ENCODE data around the gene GOLGA3. TPM values are rescaled to one million over a fixed set of nuclear protein-coding genes. Genes with fewer than 3 reads are reported as not detected.
A peak's percentile ranks its signal among the peaks of the same experiment; 100 is the strongest.
"Not testable (repeated sequence)": the region's sequence is repeated elsewhere in the genome, so short reads cannot be mapped to it uniquely, and the experiment has no call there.

GOLGA3 gene
- total RNA-seq, 2 experiments from 2014 or later = 31.5 to 34.0 TPM

GRCh38 chr12:132761032-132761920, 67.4 kb downstream of the GOLGA3 start, which contains the start of gene ANKLE2:
Gene ANKLE2 (minus strand): TSS chr12:132761832. CDS start chr12:132761798, 34 bp downstream.
- H3K4me3 ChIP-seq (ENCODE audit: low read length) = peak within 1 kb of the TSS; percentile 82
- peaks cover 4% of the 10 kb centered on the region for H3K36me3 ChIP-seq (ENCODE audit: insufficient read depth, low read length)
- no peak for TF ChIP-seq CTCF (IDR thresholded peaks at IDR 0.05)
- ATAC-seq (ENCODE audit: poor library complexity) = peak; percentile 56
- Mint-ChIP-seq H3K9me3 (no peaks in the 10 kb centered on the region), H3K36me3 (ENCODE audit: low read depth) (peaks cover 21% of the 10 kb centered on the region), H3K4me1 (ENCODE audit: low read depth) (peaks cover 36% of the 10 kb centered on the region), H3K4me3 (peak within 1 kb of the TSS; percentile 93), H3K27me3 (no peaks in the 10 kb centered on the region), H3K27ac (peak within 1 kb of the TSS; percentile 95)
- POLR2A ChIA-PET = interaction anchor here (0.9 to 2.4 kb wide), 4 partner anchors 50 to 369 kb away, joined by 3 to 9 read pairs (median 4); partner anchors contain the start of genes PGAM5, ZNF10 and ZNF891
- no peaks in the 10 kb centered on the region for H3K9me3 ChIP-seq (ENCODE audit: control insufficient read depth in 1 of 2, insufficient read depth in 1 of 2, low read length in 2 of 2)
- peaks cover 39% of the 10 kb centered on the region for H3K4me1 ChIP-seq (ENCODE audit: insufficient read depth, low read length)
- intact Hi-C loops (cut with DNase I, micrococcal nuclease) = loop anchor here (5.0 kb wide), 3 partner anchors 74 to 196 kb away; partner anchors contain the start of genes CHFR (in 1 of the 2), POLE (in 1 of the 2), PXMP2 (in 1 of the 2) and ZNF605 (in 1 of the 2)
- CTCF ChIA-PET = interaction anchor here (0.9 to 1.1 kb wide), 2 partner anchors 10 to 68 kb away, joined by 3 to 4 read pairs; partner anchors contain the start of gene GOLGA3
- H3K27me3 ChIP-seq (ENCODE audit: control insufficient read depth in 1 of 2, insufficient read depth in 2 of 2, low read length in 2 of 2) = no peaks in the 10 kb centered on the region
- peak within 1 kb of the TSS; percentile 84 to 86 for H3K27ac ChIP-seq (ENCODE audit: low read depth in 1 of 2, low read length in 2 of 2)
- peak; percentile 31 to 78 (median 56) for DNase-seq

DNA sequence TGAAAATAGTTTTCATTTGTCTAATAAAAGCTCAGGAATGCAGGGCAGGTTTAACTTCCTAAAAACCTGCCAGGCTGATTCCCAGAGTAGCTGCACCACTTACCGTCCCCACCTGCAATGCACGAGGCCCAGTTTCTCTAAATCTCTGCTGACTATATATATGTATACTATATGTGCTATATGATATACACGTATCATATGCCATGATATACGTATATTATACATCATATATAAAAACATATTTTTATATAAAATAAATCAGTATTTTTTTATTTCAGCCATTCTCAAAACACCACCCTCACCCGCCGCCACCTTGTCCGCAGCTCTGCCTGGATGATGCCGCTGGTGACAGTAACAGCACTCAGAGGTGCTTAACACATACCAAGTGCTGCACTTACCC, 69.3 kb downstream of the GOLGA3 start:
- Mint-ChIP-seq H3K4me3 (peak overlapping the region; percentile 69), H3K9me3 (no peaks in the 10 kb centered on the region), H3K4me1 (ENCODE audit: low read depth) (peaks cover 35% of the 10 kb centered on the region), H3K27me3 (no peaks in the 10 kb centered on the region), H3K36me3 (ENCODE audit: low read depth) (peaks cover 28% of the 10 kb centered on the region), H3K27ac (peak overlapping the region; percentile 95)
- Histone ChIP-seq H3K9me3 (ENCODE audit: control insufficient read depth in 1 of 2, insufficient read depth in 1 of 2, low read length in 2 of 2) (no peaks in the 10 kb centered on the region), H3K27ac (ENCODE audit: low read depth in 1 of 2, low read length in 2 of 2) (no peak overlapping the region), H3K4me1 (ENCODE audit: insufficient read depth, low read length) (peaks cover 39% of the 10 kb centered on the region), H3K27me3 (ENCODE audit: control insufficient read depth in 1 of 2, insufficient read depth in 2 of 2, low read length in 2 of 2) (no peaks in the 10 kb centered on the region), H3K4me3 (ENCODE audit: low read length) (no peak overlapping the region), H3K36me3 (ENCODE audit: insufficient read depth, low read length) (peaks cover 14% of the 10 kb centered on the region)
- ChIA-PET POLR2A (no interaction called here), CTCF (interaction anchor here (0.6 kb wide), 1 partner anchor 9 kb away, joined by 3 read pairs; no protein-coding TSS in a partner anchor)
- ATAC-seq (ENCODE audit: poor library complexity) = no peak
- no peak for DNase-seq
- intact Hi-C loops (cut with DNase I, micrococcal nuclease) = no loop called here
- no peak for TF ChIP-seq CTCF (IDR thresholded peaks at IDR 0.05)

- CTCF ChIA-PET; intact Hi-C loops (cut with DNase I, micrococcal nuclease): not testable (repeated sequence)
Measured at GRCh38 chr12:132758825-132759224, 69.8 kb downstream of the GOLGA3 start.

More at GRCh38 chr12:132758825-132759224, 69.8 kb downstream of the GOLGA3 start:
- H3K4me3 Mint-ChIP-seq; H3K4me3 ChIP-seq (ENCODE audit: low read length); H3K9me3 ChIP-seq (ENCODE audit: control insufficient read depth in 1 of 2, insufficient read depth in 1 of 2, low read length in 2 of 2); H3K9me3 Mint-ChIP-seq; DNase-seq; H3K27ac Mint-ChIP-seq; POLR2A ChIA-PET; H3K27ac ChIP-seq (ENCODE audit: low read depth in 1 of 2, low read length in 2 of 2); H3K27me3 Mint-ChIP-seq; H3K27me3 ChIP-seq (ENCODE audit: control insufficient read depth in 1 of 2, insufficient read depth in 2 of 2, low read length in 2 of 2); ATAC-seq (ENCODE audit: poor library complexity): not testable (repeated sequence)
- Histone ChIP-seq H3K4me1 (ENCODE audit: insufficient read depth, low read length) (peaks cover 39% of the 10 kb centered on the region), H3K36me3 (ENCODE audit: insufficient read depth, low read length) (peaks cover 18% of the 10 kb centered on the region)
- Mint-ChIP-seq H3K36me3 (ENCODE audit: low read depth) (peaks cover 32% of the 10 kb centered on the region), H3K4me1 (ENCODE audit: low read depth) (peaks cover 37% of the 10 kb centered on the region)

Measured in CD4-positive, alpha-beta T cell (primary cell).